HG02938 (cell line): ENCODE results near the gene LARGE1.

Experiments used
- ATAC-seq: cut with Tn5 transposase; IDR thresholded peaks from one replicate; pipeline ENCODE4 v1.9.1; 2021; ENCODE audit warnings: mild to moderate bottlenecking, moderate library complexity; ENCODE audit not compliant: unreplicated experiment

The LARGE1 gene

GRCh38 chr22:33538277-33538885, 381.9 kb downstream of the LARGE1 start:
- no peak for ATAC-seq

- no peak for ATAC-seq
Observed at GRCh38 chr22:33537059-33537458, 383.2 kb downstream of the LARGE1 start.

GRCh38 chr22:33535937-33536875, 384.1 kb downstream of the LARGE1 start:
- ATAC-seq, result no peak

- ATAC-seq, result no peak
Observed at GRCh38 chr22:33529424-33530113, 390.7 kb downstream of the LARGE1 start.

- no peak for ATAC-seq
Observed at GRCh38 chr22:33528183-33528582, 392.1 kb downstream of the LARGE1 start.

- no peak for ATAC-seq
Observed at GRCh38 chr22:33526434-33527107, 393.7 kb downstream of the LARGE1 start.

GRCh38 chr22:33524511-33525260, 395.6 kb downstream of the LARGE1 start:
- ATAC-seq, result no peak

GRCh38 chr22:33521879-33522665, 398.2 kb downstream of the LARGE1 start:
- ATAC-seq, result no peak

GRCh38 chr22:33520904-33521780, 399.1 kb downstream of the LARGE1 start:
- ATAC-seq, result no peak

GRCh38 chr22:33519974-33520903, 400.0 kb downstream of the LARGE1 start:
- no peak for ATAC-seq

- ATAC-seq, result no peak
Observed at GRCh38 chr22:33519071-33519973, 401.0 kb downstream of the LARGE1 start.

- no peak for ATAC-seq
Observed at GRCh38 chr22:33518405-33518804, 401.9 kb downstream of the LARGE1 start.

- no peak for ATAC-seq
Observed at GRCh38 chr22:33515795-33516194, 404.5 kb downstream of the LARGE1 start.

GRCh38 chr22:33513388-33514338, 406.6 kb downstream of the LARGE1 start:
- no peak for ATAC-seq

- no peak for ATAC-seq
Observed at GRCh38 chr22:33512908-33513307, 407.4 kb downstream of the LARGE1 start.
